DOHH2 (cell line): ENCODE measurements around the gene FA2H.
"Not testable (repeated sequence)": the region's sequence is repeated elsewhere in the genome, so short reads cannot be mapped to it uniquely, and the experiment has no call there.

Experiments used
- H3F3A ChIP-seq: fragments of 200-600 bp; sonication (generic), shearing (Covaris generic); 2 replicates; pipeline ENCODE4 v1.6.0; 2016; ENCODE audit warnings: antibody characterized with exemption, mild to moderate bottlenecking; ENCODE audit not compliant: control insufficient read depth, insufficient read depth
- H3K27ac ChIP-seq: fragments of 200-600 bp; sonication (generic); 2 replicates; pipeline ENCODE4 v1.5.1; 2014; ENCODE audit warnings: low read depth, mild to moderate bottlenecking, low read length, moderate library complexity
- H3K27me3 ChIP-seq: fragments of 200-600 bp; sonication (generic); 2 replicates; pipeline ENCODE4 v1.6.1; 2014; ENCODE audit warnings: mild to moderate bottlenecking, low read length, mixed read lengths; ENCODE audit not compliant: control insufficient read depth
- H3K36me3 ChIP-seq: fragments of 200-600 bp; sonication (generic); 2 replicates; pipeline ENCODE4 v1.6.1; 2014; ENCODE audit warnings: mild to moderate bottlenecking, low read length, moderate library complexity, mixed read lengths; ENCODE audit not compliant: control insufficient read depth
- H3K4me1 ChIP-seq: fragments of 200-600 bp; sonication (generic); 2 replicates; pipeline ENCODE4 v1.6.1; 2014; ENCODE audit warnings: mild to moderate bottlenecking, low read length, mixed read lengths; ENCODE audit not compliant: control insufficient read depth
- H3K4me2 ChIP-seq: fragments of 200-600 bp; sonication (generic); 2 replicates; pipeline ENCODE4 v1.6.0; 2014; ENCODE audit warnings: mild to moderate bottlenecking, low read length, moderate library complexity
- H3K4me3 ChIP-seq: fragments of 200-600 bp; sonication (generic); 2 replicates; pipeline ENCODE4 v1.5.1; 2014; ENCODE audit warnings: mild to moderate bottlenecking, low read length, mixed read lengths
- H3K79me2 ChIP-seq: fragments of 200-600 bp; sonication (generic); 2 replicates; pipeline ENCODE4 v1.6.1; 2014; ENCODE audit warnings: mild to moderate bottlenecking, low read length, mixed read lengths; ENCODE audit not compliant: control insufficient read depth
- H3K9me2 ChIP-seq: fragments of 200-600 bp; sonication (generic); replicated peaks from 2 replicates; pipeline ENCODE4 v1.6.1; 2014; ENCODE audit warnings: mild to moderate bottlenecking, low read length, mixed read lengths; ENCODE audit not compliant: control insufficient read depth
- H3K9me3 ChIP-seq: fragments of 200-600 bp; sonication (generic); 2 replicates; pipeline ENCODE4 v1.6.1; 2014; ENCODE audit warnings: antibody characterized with exemption, low read length, mixed read lengths; ENCODE audit not compliant: control insufficient read depth, insufficient read depth
- H4K20me1 ChIP-seq: fragments of 200-600 bp; sonication (generic); 2 replicates; pipeline ENCODE4 v1.6.0; 2014; ENCODE audit warnings: low read depth, mild to moderate bottlenecking, antibody characterized with exemption, low read length, moderate library complexity; ENCODE audit not compliant: control insufficient read depth, insufficient read depth
- EZH2phosphoT487 ChIP-seq: fragments of 200-600 bp; sonication (generic); IDR thresholded peaks from 2 replicates; pipeline ENCODE4 v1.6.1; 2017; ENCODE audit warnings: borderline replicate concordance, mild to moderate bottlenecking, antibody characterized with exemption, low read length, moderate library complexity, mixed read lengths
- TF ChIP-seq, protein P1 (sequence below): fragments of 200-600 bp; sonication (generic); IDR thresholded peaks from one replicate; pipeline ENCODE4 v1.5.1; 2014; ENCODE audit warnings: antibody characterized with exemption, mild to moderate bottlenecking, low read depth, low read length; ENCODE audit not compliant: poor library complexity, severe bottlenecking

Gene FA2H

DNA sequence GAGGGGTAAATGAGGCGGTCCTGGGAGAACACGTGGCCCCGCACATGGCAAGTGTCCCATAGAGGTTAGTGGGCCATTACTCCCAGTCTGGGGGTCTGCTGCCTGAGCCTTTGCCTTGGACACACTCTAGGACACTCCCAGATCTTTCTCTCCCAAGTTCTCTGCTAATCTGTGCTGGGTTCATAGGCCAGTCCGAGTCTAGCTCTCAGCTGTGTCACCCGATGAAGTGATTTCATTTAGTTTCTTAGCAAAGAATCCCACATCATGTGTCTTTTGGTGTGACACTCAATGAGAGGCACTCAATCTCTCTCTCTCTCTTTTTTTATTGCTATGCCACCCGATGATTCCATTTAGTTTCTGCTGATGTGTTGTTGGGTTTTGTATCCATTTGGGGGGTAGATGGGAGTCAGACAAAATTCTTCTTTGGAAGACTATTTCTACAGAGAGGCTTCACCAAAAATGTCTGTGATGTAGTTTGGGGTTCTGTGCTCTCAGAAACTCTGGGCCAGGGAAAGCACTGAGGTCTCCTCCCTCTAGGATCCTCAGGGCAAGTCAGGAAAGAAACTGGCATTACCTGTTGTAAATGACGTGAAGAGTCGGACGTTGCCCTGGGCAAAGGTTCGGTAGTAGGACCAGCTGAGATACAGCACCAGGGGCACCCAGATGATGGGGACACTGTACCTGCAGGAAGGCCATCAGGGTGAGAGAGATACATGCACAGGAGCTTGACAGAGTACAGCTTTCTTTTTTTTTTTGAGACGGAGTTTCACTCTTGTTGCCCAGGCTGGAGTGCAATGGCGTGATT is 48.8 kb downstream of the FA2H start:
- H3K9me3 ChIP-seq, result peaks cover 10% of the 10 kb centered on the region
- no peaks in the 10 kb centered on the region for H3K9me2 ChIP-seq
- no peak overlapping the region for H3K27ac ChIP-seq
- H3F3A ChIP-seq, result no peaks in the 10 kb centered on the region
- no peaks in the 10 kb centered on the region for H4K20me1 ChIP-seq
- no peak overlapping the region for H3K4me3 ChIP-seq
- H3K27me3 ChIP-seq, result no peaks in the 10 kb centered on the region
- H3K4me1 ChIP-seq, result peaks cover under 1% of the 10 kb centered on the region; the same call in 1 of the 2 replicates
- TF ChIP-seq EZH2phosphoT487, result no peak
- TF ChIP-seq, protein P1, sequence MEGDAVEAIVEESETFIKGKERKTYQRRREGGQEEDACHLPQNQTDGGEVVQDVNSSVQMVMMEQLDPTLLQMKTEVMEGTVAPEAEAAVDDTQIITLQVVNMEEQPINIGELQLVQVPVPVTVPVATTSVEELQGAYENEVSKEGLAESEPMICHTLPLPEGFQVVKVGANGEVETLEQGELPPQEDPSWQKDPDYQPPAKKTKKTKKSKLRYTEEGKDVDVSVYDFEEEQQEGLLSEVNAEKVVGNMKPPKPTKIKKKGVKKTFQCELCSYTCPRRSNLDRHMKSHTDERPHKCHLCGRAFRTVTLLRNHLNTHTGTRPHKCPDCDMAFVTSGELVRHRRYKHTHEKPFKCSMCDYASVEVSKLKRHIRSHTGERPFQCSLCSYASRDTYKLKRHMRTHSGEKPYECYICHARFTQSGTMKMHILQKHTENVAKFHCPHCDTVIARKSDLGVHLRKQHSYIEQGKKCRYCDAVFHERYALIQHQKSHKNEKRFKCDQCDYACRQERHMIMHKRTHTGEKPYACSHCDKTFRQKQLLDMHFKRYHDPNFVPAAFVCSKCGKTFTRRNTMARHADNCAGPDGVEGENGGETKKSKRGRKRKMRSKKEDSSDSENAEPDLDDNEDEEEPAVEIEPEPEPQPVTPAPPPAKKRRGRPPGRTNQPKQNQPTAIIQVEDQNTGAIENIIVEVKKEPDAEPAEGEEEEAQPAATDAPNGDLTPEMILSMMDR, result no peak
- H3K4me2 ChIP-seq, result no peak overlapping the region
- H3K79me2 ChIP-seq, result no peaks in the 10 kb centered on the region
- H3K36me3 ChIP-seq, result no peaks in the 10 kb centered on the region

DNA sequence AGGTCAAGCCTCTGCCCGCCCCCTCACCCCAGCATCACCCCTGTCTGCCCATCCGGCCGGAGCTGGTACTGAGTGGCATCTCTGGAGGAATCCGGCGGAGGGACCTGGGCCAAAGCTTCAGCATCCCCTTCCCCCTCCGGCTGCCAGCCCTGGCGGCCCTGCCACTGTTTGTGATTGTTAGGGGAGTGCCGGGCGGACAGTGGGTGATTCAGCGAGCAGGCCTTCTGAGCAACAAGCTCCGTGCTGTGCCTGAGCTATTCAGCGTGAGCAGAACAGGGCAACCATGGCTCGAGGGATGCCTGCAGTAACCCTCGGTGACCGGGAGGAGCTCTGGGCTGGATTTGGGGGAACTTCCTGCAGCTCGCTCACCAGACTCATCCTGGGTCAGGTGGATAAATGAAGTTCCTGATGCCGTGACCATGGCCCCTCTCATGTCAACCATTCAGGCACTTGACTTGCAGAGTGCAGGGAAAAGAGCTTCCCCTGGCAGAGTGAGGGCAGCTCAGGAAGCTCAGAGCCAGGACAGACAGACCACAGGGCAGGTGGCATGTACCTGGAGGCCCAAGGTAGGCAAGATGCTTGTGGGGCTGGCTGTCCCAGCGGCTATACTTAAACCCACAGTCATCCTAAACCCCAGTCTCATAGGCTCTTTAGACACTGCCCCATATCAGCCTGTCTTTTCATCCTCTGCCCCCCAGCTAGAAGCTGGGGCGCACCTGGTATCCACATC is 49.6 kb downstream of the FA2H start:
- peaks cover 10% of the 10 kb centered on the region for H3K9me3 ChIP-seq
- no peaks in the 10 kb centered on the region for H4K20me1 ChIP-seq
- no peak overlapping the region for H3K4me2 ChIP-seq
- H3K4me3 ChIP-seq, result no peak overlapping the region
- no peaks in the 10 kb centered on the region for H3K9me2 ChIP-seq
- H3K4me1 ChIP-seq, result peaks cover 2% of the 10 kb centered on the region; the same call in 1 of the 2 replicates
- no peaks in the 10 kb centered on the region for H3K27me3 ChIP-seq
- H3K36me3 ChIP-seq, result no peaks in the 10 kb centered on the region
- no peaks in the 10 kb centered on the region for H3K79me2 ChIP-seq
- no peaks in the 10 kb centered on the region for H3F3A ChIP-seq
- TF ChIP-seq, protein P1, result no peak
- TF ChIP-seq EZH2phosphoT487, result no peak
- H3K27ac ChIP-seq, result no peak overlapping the region

DNA sequence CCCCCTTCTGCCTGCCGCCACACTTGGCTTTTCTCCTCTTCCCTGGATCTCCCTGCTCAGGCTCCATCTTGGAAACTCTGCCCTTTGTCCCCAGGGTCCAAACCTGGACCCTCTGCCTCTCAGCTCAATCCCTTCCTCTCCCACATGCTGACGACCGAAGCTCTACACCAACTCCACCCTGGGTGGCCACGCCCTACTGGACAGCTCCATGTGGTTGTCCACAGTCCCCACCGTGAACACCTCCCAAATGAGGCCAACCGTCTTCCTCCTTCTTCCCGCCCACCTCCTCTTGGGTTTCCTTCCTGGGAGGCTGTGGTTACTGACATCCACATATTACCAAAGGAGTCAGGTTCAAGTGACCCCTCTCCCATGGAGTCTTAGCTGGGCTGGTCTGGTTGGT is 51.4 kb downstream of the FA2H start:
- no peaks in the 10 kb centered on the region for H3K79me2 ChIP-seq
- no peak overlapping the region for H3K27ac ChIP-seq
- no peaks in the 10 kb centered on the region for H4K20me1 ChIP-seq
- peaks cover 2% of the 10 kb centered on the region; the same call in 1 of the 2 replicates for H3K4me1 ChIP-seq
- H3K4me2 ChIP-seq, result no peak overlapping the region
- no peaks in the 10 kb centered on the region for H3K9me2 ChIP-seq
- H3K27me3 ChIP-seq, result no peaks in the 10 kb centered on the region
- peaks cover 10% of the 10 kb centered on the region for H3K9me3 ChIP-seq
- TF ChIP-seq, protein P1, result no peak
- no peak for TF ChIP-seq EZH2phosphoT487
- no peak overlapping the region for H3K4me3 ChIP-seq
- no peaks in the 10 kb centered on the region for H3K36me3 ChIP-seq
- no peaks in the 10 kb centered on the region for H3F3A ChIP-seq

DNA sequence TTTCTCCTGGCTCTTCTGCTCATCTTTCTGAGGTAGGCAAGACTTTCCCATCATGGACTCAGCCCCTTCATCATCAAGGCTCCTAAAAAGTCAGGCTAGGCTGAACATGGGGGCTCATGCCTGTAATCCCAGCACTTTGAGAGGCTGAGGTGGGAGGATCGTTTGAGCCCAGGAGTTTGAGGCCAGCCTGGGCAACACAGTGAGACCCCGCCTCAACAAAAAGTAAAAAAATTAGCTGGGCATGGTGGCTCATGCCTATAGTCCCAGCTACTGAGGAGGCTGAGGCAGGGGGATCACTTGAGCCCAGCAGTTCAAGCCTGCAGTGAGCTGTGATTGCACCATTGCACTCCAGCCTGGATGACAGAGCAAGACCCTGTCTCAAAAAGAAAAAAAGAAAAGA is 52.5 kb downstream of the FA2H start:
- not testable (repeated sequence) for H3K4me1 ChIP-seq, H3K4me2 ChIP-seq, H3K9me3 ChIP-seq, H3K27ac ChIP-seq, H3F3A ChIP-seq, H3K4me3 ChIP-seq, H3K36me3 ChIP-seq, H3K9me2 ChIP-seq, H4K20me1 ChIP-seq, H3K27me3 ChIP-seq, H3K79me2 ChIP-seq
